Dermis microvascular lymphatic vessel endothelial cell (primary cell): ENCODE data around the gene FOXQ1. TPM values are rescaled to one million over a fixed set of nuclear protein-coding genes. Genes with fewer than 3 reads are reported as not detected.

Experiments used
- DNase-seq, 2 donors: peaks; one replicate each; pipeline versions ENCODE4 v3.0.0 to v3.0.0-alpha.2; 2010; ENCODE audit warnings: low read depth in 2 of 2
- total RNA-seq: library from RNA; depleted of rRNA; stranded (reverse); fragments of >200 nt; gene quantifications from 2 replicates; pipeline ENCODE4 v1.2.1, GENCODE V29; 2014

FOXQ1 gene
- total RNA-seq, 1 donor from 2014 or later, result not detected

DNA sequence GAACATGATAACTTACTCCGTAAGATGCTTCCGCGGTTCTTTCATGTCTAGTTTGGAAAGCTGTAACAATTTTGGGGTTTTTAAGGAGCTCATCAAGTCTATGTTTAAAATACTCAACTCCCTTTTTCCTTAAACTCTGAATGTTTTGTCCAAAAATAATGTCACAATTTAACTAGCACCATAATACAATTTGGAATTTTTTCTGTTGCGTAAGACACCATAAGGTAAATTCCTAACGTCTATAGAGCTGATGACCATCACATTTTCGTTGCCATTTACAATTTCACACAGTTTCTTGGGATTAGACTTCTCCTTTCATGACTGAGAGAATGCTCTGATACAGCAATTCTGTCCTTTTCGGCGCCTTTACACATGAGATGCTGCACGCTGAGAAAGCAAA, 50.7 kb downstream of the FOXQ1 start:
- no peak for DNase-seq

DNA sequence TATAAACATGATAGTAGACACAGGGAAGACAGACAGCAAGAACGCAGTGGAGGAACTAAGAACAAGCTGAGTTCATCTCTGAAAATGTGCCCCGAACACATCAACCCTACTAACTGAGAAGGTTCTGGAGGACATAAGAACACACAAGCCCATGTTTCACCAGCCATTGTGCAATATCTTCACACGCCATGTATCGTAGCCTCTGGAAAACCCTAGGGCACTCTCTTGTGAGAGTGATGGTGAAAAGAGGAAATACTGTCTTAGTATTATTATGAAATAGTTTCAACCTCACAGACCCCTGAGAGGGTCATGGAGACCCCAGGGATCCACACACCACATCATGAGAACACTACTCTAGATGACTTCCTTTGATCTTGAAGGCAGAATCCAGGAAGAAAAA, 51.4 kb downstream of the FOXQ1 start:
- no peak for DNase-seq

- DNase-seq, result no peak
These were observed 52.1 kb downstream of the FOXQ1 start for GRCh38 chr6:1363729-1364572.

Other genes starting within 250 kb of the FOXQ1 start
- gene FOXF2, start 77.5 kb downstream of the FOXQ1 start, total RNA-seq, result not detected in 2 replicates